Measurements from ENCODE around the gene ESYT1. TPM values are rescaled to one million over a fixed set of nuclear protein-coding genes. Genes with fewer than 3 reads are reported as not detected.

Gene ESYT1
- total RNA-seq, 1 experiment from 2014 or later: 86.7 TPM

- Histone ChIP-seq H3K9me3 (replicated peaks) (no peaks in the 10 kb centered on the region), H3K27ac (peak overlapping the region; percentile 34; the same call in 1 of the 2 replicates), H3K36me3 (peaks cover 14% of the 10 kb centered on the region), H3K4me1 (peaks cover 8% of the 10 kb centered on the region; the same call in 1 of the 2 replicates), H3K4me3 (peak overlapping the region; percentile 73), H3K27me3 (no peaks in the 10 kb centered on the region)
- peak; percentile 79 to 93 for DNase-seq
Observed at GRCh38 chr12:56189918-56190694, 62.0 kb downstream of the ESYT1 start.

GRCh38 chr12:56190695-56191155 lies 62.7 kb downstream of the ESYT1 start:
- H3K36me3 ChIP-seq: peaks cover 12% of the 10 kb centered on the region
- DNase-seq: peak in 1 of 2 experiments; percentile 29
- peaks cover 8% of the 10 kb centered on the region; the same call in 1 of the 2 replicates for H3K4me1 ChIP-seq
- H3K27ac ChIP-seq: no peak overlapping the region; the same call in 1 of the 2 replicates
- peak overlapping the region; percentile 73 for H3K4me3 ChIP-seq
- no peaks in the 10 kb centered on the region for H3K27me3 ChIP-seq
- H3K9me3 ChIP-seq (replicated peaks): no peaks in the 10 kb centered on the region

- H3K4me1 ChIP-seq: peaks cover 8% of the 10 kb centered on the region; the same call in 1 of the 2 replicates
- no peak overlapping the region for H3K4me3 ChIP-seq
- no peak overlapping the region for H3K27ac ChIP-seq
- H3K27me3 ChIP-seq: no peaks in the 10 kb centered on the region
- H3K9me3 ChIP-seq (replicated peaks): no peaks in the 10 kb centered on the region
- H3K36me3 ChIP-seq: no peaks in the 10 kb centered on the region
- DNase-seq: no peak
Observed at GRCh38 chr12:56192582-56192981, 64.5 kb downstream of the ESYT1 start.

- Histone ChIP-seq H3K36me3 (no peaks in the 10 kb centered on the region), H3K9me3 (replicated peaks) (no peaks in the 10 kb centered on the region), H3K27me3 (no peaks in the 10 kb centered on the region), H3K27ac (no peak overlapping the region), H3K4me1 (peaks cover 4% of the 10 kb centered on the region; the same call in 1 of the 2 replicates), H3K4me3 (no peak overlapping the region)
- DNase-seq: peak; percentile 83 to 90
Observed at GRCh38 chr12:56193025-56193578, 65.0 kb downstream of the ESYT1 start.

Other genes starting within 250 kb of the ESYT1 start
- 24.0 and 25.6 TPM in 2 replicates for gene PYM1, start 200.4 kb upstream of the ESYT1 start, total RNA-seq (2014; rRNA removed; shearing (Covaris generic))
- 3.7 and 4.4 TPM in 2 replicates for gene DGKA, start 197.1 kb upstream of the ESYT1 start, total RNA-seq (2014; rRNA removed; shearing (Covaris generic))
- 1.2 and 1.3 TPM in 2 replicates for gene PMEL, start 162.2 kb upstream of the ESYT1 start, total RNA-seq (2014; rRNA removed; shearing (Covaris generic))
- 99.6 and 106 TPM in 2 replicates for gene CDK2, start 161.4 kb upstream of the ESYT1 start, total RNA-seq (2014; rRNA removed; shearing (Covaris generic))
- gene RAB5B, start 154.2 kb upstream of the ESYT1 start, total RNA-seq (2014; rRNA removed; shearing (Covaris generic)): 59.4 and 61.0 TPM in 2 replicates
- gene SUOX, start 131.0 kb upstream of the ESYT1 start, total RNA-seq (2014; rRNA removed; shearing (Covaris generic)): 10.0 and 13.2 TPM in 2 replicates
- gene IKZF4, start 107.2 kb upstream of the ESYT1 start, total RNA-seq (2014; rRNA removed; shearing (Covaris generic)): 1.7 and 2.2 TPM in 2 replicates
- gene RPS26, start 86.3 kb upstream of the ESYT1 start, total RNA-seq (2014; rRNA removed; shearing (Covaris generic)): 229 and 271 TPM in 2 replicates
- gene ERBB3, start 48.1 kb upstream of the ESYT1 start, total RNA-seq (2014; rRNA removed; shearing (Covaris generic)): 38.0 and 38.8 TPM in 2 replicates
- gene PA2G4, start 23.7 kb upstream of the ESYT1 start, total RNA-seq (2014; rRNA removed; shearing (Covaris generic)): 342 and 348 TPM in 2 replicates
- 5,544 and 5,661 TPM in 2 replicates for gene RPL41, start 11.6 kb upstream of the ESYT1 start, total RNA-seq (2014; rRNA removed; shearing (Covaris generic))
- gene ZC3H10, start 10.0 kb upstream of the ESYT1 start, total RNA-seq (2014; rRNA removed; shearing (Covaris generic)): 5.5 and 5.8 TPM in 2 replicates
- 199 and 208 TPM in 2 replicates for gene MYL6B, start 24.3 kb downstream of the ESYT1 start, total RNA-seq (2014; rRNA removed; shearing (Covaris generic))
- 564 and 633 TPM in 2 replicates for gene MYL6, start 30.1 kb downstream of the ESYT1 start, total RNA-seq (2014; rRNA removed; shearing (Covaris generic))
- gene SMARCC2, start 61.2 kb downstream of the ESYT1 start, total RNA-seq (2014; rRNA removed; shearing (Covaris generic)): 57.3 and 60.9 TPM in 2 replicates
- 24.3 and 25.7 TPM in 2 replicates for gene RNF41, start 93.7 kb downstream of the ESYT1 start, total RNA-seq (2014; rRNA removed; shearing (Covaris generic))
- 43.2 and 46.5 TPM in 2 replicates for gene NABP2, start 96.1 kb downstream of the ESYT1 start, total RNA-seq (2014; rRNA removed; shearing (Covaris generic))
- not detected in 2 replicates for gene SLC39A5, start 101.8 kb downstream of the ESYT1 start, total RNA-seq (2014; rRNA removed; shearing (Covaris generic))
- 12.0 and 12.5 TPM in 2 replicates for gene ANKRD52, start 130.1 kb downstream of the ESYT1 start, total RNA-seq (2014; rRNA removed; shearing (Covaris generic))
- 13.8 and 14.4 TPM in 2 replicates for gene COQ10A, start 138.7 kb downstream of the ESYT1 start, total RNA-seq (2014; rRNA removed; shearing (Covaris generic))
- 183 and 185 TPM in 2 replicates for gene CS, start 172.1 kb downstream of the ESYT1 start, total RNA-seq (2014; rRNA removed; shearing (Covaris generic))
- 75.2 and 80.9 TPM in 2 replicates for gene CNPY2, start 187.7 kb downstream of the ESYT1 start, total RNA-seq (2014; rRNA removed; shearing (Covaris generic))
- gene PAN2, start 205.7 kb downstream of the ESYT1 start, total RNA-seq (2014; rRNA removed; shearing (Covaris generic)): 25.5 and 27.9 TPM in 2 replicates
- gene IL23A, start 210.6 kb downstream of the ESYT1 start, total RNA-seq (2014; rRNA removed; shearing (Covaris generic)): 0.41 TPM in 1 of 2 replicates, not detected in the other
- 38.8 and 44.0 TPM in 2 replicates for gene STAT2, start 231.8 kb downstream of the ESYT1 start, total RNA-seq (2014; rRNA removed; shearing (Covaris generic))
- not detected in 2 replicates for gene APOF, start 234.6 kb downstream of the ESYT1 start, total RNA-seq (2014; rRNA removed; shearing (Covaris generic))

Data from SJCRH30 (cell line).